C4-2B (cell line): ENCODE measurements around the gene SEBOX.

Experiments used
- ZFX ChIP-seq: fragments of 450-650 bp; IDR thresholded peaks from 2 replicates; pipeline ENCODE4 v1.6.1; 2017
- TF ChIP-seq, protein P1 (sequence below): fragments of 450-650 bp; conservative IDR thresholded peaks from 2 replicates; pipeline ENCODE4 v1.5.1; 2017; ENCODE audit warnings: mild to moderate bottlenecking

DNA sequence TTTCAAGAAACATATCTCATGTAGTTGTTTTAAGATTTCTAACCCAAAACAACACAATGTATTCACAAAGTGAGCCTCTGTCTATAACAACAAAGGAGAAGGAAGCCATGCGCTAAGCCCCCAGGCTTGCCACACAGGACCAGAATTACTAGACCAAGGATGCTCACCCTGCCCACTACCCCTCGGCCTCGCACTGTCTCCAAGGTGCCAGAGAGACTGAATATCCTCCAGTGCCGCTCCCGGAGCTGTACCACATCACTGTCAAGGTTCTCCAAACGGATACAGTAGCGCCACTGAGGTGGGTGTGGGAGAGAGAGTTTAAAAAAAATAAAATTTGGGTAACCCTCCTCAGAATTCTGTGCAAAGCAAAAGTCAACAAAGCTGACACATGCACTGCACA lies 14.7 kb downstream of the SEBOX start:
- TF ChIP-seq, protein P1, sequence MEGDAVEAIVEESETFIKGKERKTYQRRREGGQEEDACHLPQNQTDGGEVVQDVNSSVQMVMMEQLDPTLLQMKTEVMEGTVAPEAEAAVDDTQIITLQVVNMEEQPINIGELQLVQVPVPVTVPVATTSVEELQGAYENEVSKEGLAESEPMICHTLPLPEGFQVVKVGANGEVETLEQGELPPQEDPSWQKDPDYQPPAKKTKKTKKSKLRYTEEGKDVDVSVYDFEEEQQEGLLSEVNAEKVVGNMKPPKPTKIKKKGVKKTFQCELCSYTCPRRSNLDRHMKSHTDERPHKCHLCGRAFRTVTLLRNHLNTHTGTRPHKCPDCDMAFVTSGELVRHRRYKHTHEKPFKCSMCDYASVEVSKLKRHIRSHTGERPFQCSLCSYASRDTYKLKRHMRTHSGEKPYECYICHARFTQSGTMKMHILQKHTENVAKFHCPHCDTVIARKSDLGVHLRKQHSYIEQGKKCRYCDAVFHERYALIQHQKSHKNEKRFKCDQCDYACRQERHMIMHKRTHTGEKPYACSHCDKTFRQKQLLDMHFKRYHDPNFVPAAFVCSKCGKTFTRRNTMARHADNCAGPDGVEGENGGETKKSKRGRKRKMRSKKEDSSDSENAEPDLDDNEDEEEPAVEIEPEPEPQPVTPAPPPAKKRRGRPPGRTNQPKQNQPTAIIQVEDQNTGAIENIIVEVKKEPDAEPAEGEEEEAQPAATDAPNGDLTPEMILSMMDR = no peak
- no peak for TF ChIP-seq ZFX
